SKM-1 treated with dmso at 0.1 percent for 144 hours (cell line): ENCODE results near the gene KNL1.

ENCODE experiments used
- DNase-seq: peaks from one replicate; lab custom pipeline; 2025; ENCODE audit not compliant: unreplicated experiment; lab: John Stamatoyannopoulos, UW

The KNL1 gene

DNA sequence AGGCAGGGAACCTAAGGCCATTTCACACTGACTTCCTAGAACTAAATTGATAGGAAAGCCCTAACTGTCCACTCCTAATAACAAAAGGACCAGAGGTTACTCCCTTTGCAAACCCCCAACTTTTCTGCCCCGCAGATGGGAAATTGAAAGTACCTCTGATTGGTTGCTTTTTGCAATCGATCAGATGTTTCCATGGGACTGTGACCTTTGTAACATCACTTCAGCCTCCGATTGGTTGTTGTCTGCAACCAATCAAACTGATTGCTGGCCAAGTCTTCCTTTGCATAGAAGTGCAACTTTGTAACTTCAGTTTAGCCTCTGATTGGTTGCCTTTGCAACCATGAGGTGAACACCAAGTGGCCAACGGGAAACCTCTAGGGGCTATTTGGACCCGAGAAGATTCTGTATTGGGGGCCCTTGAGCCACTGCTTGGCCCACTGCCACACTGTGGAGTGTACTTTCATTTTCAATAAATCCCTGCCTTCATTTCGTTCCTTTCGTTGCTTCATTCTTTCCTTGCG, 11.3 kb upstream of the KNL1 start:
- no peak for DNase-seq

DNA sequence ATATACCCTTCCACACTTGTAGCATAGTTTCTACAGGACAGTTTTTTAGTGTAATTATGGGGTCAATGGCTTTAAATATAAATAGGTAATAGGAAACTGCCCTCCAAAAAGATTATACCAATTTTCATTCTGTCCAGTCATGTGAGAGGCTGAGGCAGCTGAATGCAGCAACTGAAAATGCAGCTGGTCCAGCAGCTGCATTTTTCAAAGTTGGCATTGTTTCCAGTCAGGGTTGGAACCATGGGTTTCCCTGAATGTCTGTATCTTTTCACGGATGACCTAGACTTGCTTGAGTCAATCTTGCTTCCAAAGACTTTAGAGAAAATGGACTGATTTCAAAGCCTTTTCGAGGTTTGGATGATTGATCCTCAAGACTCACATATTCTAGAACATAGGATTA, 9.9 kb upstream of the KNL1 start:
- no peak for DNase-seq

DNA sequence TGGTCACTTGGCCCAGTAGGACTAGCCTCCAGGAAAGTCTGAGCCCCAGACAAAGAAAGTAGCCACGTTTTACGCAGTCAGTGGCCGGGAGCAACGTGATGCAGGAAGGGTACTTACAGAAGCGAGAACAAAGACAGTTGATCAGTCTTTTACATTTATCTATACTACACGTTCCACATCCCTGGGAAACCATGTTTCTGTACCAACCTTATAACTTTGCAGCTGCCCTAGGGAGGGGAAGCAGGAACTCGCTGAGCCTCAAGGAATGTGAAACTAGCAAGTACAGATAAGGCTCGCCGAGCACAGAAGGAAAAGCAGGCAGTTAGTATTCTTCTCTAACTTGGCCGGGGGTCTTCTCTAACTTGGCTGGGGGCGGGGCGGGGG, 3.4 kb upstream of the KNL1 start:
- DNase-seq, result no peak

DNA sequence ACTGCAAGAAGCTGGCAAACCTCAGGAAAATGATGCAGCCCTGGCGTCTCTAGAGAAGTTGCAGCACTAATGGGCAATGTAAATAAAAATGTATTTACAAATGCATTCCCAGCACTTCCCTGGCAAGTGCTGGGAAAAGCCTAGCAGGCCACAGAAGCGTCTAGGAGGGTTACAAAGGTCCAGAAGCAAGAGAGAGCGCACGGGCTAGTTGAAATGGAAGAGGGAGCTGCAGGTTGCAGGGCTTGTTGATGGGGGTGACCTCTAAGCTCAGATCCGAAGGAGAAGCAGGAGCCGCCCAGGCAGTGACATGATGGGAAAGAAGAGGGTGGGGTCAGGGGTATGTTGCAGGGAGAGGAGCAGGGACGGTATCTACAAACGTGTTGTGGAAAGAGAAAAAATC, 2.7 kb upstream of the KNL1 start:
- DNase-seq, result no peak

DNA sequence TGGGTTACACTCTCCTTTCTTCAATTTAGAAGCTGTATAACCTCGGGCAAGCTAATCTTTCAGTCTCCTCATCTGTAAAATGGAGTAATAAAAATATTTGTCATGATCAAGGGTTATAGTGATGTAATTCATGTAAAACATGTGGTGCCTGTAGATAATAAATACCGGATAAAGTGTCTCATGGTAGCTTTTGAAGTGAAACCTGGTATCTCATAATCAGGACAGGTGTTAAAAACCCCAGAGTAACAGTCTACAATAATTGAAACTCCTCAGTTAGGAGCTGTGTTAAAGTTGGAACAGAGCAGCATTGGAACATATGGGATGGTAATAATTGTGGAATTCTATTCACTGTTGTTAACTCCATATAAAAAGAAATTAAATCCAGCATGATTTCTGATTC, 884 bp upstream of the KNL1 start:
- no peak for DNase-seq

DNA sequence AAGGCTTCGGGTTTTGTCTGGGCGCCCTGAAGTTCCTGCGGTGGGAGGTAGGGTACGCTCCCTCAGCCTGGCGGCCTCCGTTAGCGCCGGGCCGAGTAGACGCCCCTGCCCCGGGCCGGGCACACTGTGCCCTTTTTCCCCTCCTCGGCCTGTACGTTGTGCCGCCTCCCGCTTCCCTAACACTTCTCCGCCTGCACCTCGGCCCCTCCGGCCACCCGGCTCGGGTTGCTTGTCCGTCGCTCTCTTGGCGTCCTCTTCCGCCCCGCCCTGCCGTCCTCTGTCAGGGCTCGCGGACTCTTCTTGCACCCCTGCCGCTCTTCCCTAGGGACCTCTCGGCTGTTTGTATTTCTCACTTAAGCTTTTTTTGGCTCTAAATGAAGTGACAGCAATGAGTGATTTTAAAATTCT, 384 bp downstream of the KNL1 start:
- peak; percentile 81 for DNase-seq

DNA sequence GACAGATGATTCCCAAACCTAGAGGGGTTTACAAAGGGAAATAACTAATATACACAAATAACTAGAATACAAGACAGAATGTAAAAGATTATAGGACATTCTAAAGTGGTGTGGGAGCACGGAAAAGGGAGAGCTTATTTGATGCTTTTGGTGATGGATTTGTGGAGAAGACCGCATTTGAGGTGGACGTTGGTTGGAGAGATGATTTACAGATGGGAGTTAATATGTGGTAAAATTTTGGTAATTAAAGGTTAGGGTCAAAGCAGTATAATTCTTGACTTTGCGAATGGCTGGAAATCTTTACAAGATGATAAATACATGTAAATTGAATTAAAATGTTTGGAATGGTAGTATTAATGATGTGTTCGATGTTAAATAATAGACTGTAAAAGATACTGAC, 1.2 kb downstream of the KNL1 start:
- DNase-seq, result no peak

DNA sequence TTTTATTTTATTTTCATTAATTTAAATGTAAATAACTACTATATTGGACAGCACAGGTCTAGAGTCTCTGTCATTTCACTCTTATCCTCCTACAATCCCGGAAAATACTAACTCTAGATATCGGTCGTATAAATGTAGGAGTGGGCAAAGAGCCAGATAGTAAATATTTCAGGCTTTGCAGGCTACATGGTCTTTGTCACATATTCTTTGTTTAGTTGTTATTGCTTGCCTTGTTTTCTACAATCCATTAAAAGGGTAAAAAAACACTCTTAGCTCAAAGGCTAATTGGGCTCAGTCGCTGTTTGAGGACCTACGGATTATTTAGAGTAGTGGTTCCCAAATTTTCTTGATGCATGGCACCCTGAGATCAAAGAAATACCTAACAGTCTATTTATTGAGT, 1.7 kb downstream of the KNL1 start:
- no peak for DNase-seq

DNA sequence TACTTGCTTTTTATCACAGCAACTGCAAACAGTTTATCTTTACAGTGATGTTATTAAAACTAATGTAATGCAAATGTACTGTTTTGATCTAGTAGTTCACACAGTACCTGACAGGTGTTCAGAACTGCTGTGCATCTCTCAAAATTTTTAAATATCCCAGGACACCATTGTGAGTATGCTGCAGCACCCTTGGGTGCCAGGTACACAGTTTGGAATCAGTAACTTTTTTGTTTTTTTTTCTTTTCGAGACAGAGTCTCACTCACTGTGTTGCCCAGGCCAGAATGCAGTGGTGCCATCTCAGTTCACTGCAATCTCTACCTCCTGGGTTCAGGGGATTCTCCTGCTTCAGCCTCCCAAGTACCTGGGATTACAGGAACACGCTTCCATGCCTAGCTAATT, 3.0 kb downstream of the KNL1 start:
- no peak for DNase-seq

DNA sequence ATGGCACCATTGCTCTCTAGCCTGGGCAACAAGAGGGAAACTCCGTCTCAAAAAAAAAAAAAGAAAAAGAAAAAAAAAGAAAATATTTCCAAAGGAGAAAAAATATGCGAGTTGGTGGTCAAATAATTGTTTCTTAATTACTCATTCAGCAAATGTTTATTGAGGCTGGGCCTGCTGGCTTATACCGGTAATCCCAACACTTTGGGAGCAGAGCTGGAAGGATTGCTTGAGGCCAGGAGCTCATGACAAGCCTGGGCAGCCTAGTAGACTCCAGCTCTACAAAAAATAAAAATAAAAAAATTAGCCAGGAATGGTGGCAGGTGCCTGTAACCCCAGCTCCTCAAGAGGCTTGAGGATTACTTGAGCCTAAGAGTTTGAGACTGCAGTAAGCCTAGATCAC, 4.1 kb downstream of the KNL1 start:
- no peak for DNase-seq

DNA sequence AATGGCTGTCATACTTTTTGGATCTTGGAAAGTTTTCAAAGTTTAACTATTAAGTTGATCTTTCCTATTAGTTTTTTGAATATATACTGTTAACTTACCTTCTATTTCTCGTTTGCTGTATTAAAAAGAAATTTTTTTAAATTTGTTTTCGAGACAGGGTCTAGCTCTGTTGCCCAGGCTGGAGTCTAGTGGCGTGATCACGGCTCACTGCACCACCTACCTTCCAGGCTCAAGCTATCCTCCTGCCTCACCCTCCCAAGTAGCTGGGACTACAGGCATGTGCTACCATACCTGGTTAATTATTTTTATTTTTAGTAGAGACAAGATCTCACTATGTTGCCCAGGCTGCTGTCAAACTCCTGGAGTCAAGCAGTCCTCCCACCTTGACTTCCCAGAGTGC, 4.6 kb downstream of the KNL1 start:
- DNase-seq, result no peak

DNA sequence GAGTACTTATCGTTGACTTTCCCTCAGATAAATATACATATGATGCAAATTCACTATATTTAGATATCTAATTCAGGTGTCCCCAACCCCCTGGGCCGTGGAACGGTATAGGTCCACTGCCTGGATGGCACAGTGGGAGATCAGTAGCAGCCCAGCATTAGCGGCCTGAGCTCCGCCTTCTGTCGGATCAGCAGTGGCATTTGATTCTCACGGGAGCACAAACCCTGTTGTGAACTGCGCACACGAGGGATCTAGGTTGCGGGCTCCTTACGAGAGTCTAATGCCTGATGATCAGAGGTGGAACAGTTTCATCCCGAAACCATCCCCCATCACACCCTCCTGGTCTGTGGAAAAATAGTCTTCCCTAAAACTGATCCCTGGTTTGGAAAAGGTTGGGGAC, 6.9 kb downstream of the KNL1 start:
- DNase-seq, result no peak

DNA sequence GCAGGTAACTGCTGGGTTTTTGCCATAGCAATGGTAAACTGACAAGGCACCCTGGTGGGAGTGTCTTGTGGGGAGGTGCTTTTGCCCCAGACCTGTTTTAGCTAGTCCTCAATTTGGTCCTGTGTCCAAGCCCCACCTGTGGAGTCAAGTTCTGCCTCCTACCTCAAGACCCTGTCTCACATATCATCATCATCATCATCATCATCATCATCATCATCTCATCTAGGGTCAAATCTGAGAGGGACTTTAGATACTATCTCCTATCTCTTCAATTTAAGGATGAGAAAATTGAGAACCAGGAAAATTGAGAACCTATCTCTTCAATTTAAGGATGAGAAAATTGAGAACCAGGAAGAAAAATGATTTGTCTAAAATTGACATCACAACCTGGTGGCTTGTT, 9.9 kb downstream of the KNL1 start:
- no peak for DNase-seq

DNA sequence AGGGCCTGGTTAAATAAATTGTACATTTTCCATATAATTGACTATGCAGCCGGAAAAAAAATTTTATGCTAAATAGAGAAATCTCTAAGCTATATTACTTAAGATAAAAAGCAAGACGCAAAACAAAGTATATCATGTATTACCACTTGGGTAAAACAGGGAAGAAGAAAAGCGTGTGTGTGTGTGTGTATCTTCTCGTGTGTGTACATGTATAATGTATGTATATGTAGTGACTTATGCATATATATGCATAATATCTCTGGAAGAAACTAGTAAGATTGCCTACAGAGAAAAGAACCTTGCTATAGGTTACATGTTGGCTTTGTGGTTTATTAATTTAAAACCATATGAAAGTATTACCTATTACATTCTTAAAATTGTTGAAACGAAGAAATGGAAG, 19.0 kb downstream of the KNL1 start:
- DNase-seq, result no peak

DNA sequence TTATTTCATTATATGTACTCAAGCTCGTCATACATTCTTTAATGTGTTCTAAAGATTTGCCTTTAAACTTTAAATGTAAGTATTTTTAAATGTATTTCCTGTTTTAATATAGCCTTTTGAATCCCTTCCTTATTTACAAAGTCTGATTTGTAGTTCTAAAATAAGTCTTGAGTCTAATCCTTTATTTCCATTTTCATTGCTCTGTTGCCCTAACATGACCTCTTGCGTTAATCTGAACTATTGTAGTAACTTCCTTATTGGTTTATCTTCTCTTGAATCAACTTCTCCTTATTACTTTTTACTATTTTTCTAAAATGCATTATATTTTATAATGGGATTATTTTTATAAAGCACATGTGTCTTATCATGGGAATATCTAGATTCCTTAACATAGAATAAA, 24.0 kb downstream of the KNL1 start:
- DNase-seq, result peak; percentile 29

DNA sequence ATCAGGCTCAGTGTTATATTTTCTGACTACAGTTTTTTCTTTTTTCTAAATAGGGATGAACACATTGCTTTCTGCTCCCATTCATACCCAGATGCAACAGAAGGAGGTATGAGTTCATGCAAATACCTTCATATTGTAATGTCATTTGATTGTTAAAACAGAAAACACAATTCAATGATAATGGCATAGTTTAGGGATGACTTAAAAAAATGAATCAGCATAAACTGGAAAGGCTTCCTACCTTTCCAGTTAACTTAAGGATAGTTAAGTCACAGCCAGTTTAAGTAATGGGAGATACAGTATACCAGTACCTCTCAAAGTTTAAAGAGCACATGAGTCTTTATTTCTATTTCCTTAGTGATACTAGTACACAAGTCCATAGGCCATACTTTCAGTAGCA, 24.9 kb downstream of the KNL1 start:
- no peak for DNase-seq

DNA sequence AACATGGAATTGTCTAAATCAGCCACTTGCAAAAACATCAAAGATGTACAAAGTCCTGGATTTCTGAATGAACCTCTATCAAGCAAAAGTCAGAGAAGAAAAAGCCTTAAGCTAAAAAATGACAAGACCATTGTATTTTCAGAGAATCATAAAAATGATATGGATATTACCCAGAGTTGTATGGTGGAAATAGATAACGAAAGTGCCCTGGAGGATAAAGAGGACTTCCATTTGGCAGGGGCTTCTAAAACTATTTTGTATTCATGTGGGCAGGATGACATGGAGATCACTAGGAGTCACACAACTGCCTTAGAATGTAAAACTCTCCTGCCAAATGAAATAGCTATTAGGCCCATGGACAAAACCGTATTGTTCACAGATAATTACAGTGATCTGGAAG, 29.3 kb downstream of the KNL1 start:
- DNase-seq, result no peak

DNA sequence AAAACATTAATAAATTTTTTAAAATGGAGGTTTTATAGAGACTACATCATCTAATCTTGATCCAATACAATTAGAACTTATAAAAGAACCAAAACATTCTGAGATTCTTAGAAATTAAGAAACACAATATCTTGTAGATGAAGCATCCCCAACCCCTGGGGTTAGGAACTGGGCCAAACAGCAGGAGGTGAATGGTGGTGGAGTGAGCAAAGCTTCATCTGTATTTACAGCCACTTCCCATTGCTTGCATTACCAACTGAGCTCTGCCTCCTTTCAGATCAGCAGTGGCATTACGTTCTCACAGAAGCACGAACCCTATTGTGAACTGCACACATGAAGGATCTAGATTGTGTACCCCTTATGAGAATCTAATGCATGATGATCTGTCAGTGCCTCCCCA, 36.3 kb downstream of the KNL1 start:
- DNase-seq, result no peak

DNA sequence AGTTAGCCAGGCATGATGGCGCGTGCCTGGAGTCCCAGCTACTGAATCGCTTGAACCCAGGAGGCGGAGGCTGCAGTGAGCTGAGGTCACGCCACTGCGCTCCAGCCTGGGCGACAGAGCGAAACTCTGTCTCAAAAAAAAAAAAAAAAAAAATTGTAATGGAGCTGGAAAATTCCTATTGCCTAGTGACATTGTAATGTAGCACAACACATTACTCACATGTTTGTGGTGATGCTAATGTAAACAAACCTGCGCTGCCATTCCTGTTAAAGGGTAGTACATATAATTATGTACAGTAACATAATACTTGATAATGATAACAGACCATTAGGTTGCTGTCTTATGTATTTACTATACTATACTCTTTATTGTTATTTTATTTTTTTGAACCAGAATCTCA, 39.1 kb downstream of the KNL1 start:
- no peak for DNase-seq

DNA sequence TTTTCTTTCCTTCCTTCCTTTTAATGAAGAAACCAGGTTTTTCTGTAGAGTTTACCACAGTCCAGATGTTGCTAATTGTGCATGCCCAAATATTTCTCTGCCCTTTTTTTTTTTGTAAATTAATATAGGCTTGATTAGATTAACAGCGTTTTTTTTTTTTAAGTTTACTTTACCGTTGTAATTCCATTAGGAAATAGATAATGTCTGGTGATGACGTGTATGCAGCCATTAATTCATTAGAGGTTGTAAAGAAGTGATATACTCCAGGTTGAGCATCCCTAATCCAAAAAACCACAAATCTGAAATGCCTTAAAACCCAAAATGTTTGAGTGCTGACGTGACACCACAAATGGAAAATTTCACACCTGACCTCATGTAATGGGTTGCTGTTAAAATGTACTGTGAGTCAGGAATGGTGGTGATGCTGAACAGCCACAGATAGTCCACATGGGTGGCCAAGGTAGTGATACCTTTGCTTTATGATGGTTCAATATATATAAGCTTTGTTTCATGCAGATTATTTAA, 43.2 kb downstream of the KNL1 start:
- no peak for DNase-seq

DNA sequence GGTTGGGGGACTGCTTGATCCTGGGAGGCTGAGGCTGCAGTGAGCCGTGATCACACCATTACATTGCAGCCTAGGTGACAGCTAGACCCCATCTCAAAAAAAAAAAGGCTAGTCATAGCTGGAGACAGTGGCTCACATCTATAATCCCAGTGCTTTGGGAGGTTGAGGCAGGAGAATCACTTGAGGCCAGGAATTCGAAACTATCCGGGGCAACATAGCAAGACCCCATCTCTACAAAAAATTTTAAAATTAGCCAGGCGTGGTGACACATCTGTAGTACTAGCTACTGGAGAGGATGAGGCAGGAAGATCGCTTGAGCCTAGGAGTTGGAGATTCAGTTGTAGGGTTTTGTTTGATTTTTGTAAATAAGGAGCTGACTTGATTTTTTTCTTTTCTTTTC, 45.6 kb downstream of the KNL1 start:
- no peak for DNase-seq

DNA sequence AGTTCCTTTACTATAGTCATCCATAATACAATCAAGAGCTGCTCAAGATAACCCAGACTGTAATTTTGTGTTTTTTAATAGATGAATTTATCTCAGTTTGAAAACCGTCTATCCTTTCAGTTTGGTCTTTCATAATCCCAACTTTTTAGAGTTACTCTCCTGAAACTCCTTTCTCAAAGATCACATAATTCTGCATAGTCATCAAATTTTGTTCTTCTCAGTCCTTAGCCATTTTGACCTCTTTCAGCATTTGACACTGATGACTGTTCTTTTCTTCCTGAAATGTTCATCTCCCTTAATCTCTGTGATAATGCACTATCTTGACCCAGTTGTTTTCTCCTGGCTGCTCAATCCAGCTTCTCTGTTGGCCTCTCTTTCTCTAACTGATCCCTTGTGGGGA, 53.5 kb downstream of the KNL1 start:
- no peak for DNase-seq

DNA sequence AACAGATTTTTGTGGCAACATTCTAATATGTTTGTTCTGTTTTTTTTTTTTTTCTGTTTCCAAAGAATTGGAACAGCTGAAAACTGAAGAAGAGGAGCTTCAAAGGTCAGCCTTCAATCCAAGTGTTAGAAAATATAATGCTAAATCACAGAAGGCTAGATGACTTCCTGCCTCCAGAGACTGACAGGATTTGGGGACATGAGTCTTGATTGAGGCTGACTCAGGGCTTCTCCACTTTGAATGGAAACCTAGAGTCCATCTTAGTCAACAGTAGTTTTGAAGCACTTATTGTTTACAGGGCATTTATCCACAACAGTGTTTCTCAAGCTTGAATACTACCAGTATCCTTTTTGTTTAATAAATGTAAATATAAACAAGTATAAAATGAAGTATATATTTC, 56.4 kb downstream of the KNL1 start:
- no peak for DNase-seq

DNA sequence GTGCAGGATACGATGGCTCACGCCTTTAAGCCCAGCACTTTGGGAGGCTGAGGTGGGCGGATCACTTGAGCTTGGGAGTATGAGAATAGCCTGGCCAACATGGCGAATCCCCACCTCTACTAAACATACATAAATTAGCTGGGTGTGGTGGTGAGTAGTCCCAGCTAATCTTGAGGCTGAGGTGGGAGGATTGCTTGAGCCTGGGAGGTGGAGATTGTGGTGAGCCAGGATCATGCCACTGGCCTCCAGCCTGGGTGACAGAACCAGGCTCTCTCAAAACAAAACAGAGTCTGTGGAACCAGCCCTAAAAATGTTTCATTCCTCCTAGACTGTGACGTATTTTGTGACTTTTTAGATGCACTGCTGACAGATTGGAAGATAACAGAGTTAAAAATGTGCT, 66.6 kb downstream of the KNL1 start:
- DNase-seq, result no peak
